Panc1 (cell line): ENCODE measurements around the gene FGD2. TPM values are rescaled to one million over a fixed set of nuclear protein-coding genes. Genes with fewer than 3 reads are reported as not detected.

ENCODE experiments used
- ATAC-seq: fragments of 200-7000 bp; cut with Tn5 transposase; 2 replicates; pipeline ENCODE4 v1.9.1; 2020; ENCODE audit warnings: mild to moderate bottlenecking, moderate library complexity
- BruUV-seq: library from RNA; stranded (reverse); fragments of 400-500 nt; replicated peaks from 2 replicates; lab custom pipeline; 2021; lab: Mats Ljungman, UMichigan
- CTCF ChIA-PET: fragments of 300-600 bp; sonication (Branson Sonifier 250); formaldehyde crosslinking; loops from one replicate; lab custom pipeline; 2022; ENCODE audit warnings: antibody characterized with exemption; lab: Charles Lee
- POLR2A ChIA-PET: fragments of 300-600 bp; sonication (Branson Sonifier 250); formaldehyde crosslinking; loops from one replicate; lab custom pipeline; 2022; ENCODE audit warnings: antibody characterized with exemption; lab: Charles Lee
- DNase-seq: peaks from one replicate; pipeline ENCODE4 v3.0.0-alpha.2; 2010; ENCODE audit warnings: low read depth, low spot score
- H3K27ac ChIP-seq: 2 replicates; pipeline ENCODE4 v1.5.1; 2011; ENCODE audit warnings: mild to moderate bottlenecking, low read length, inconsistent platforms
- H3K27me3 ChIP-seq: fragments of 200-500 bp; sonication (Bioruptor generic); 2 replicates; pipeline ENCODE4 v1.6.0; 2014; ENCODE audit warnings: low read length, inconsistent platforms; ENCODE audit not compliant: control insufficient read depth, insufficient read depth
- H3K36me3 ChIP-seq: fragments of 200-500 bp; sonication (Bioruptor generic); 2 replicates; pipeline ENCODE4 v1.5.1; 2014; ENCODE audit warnings: inconsistent platforms, mild to moderate bottlenecking, low read length, moderate library complexity; ENCODE audit not compliant: control insufficient read depth, insufficient read depth
- H3K4me1 ChIP-seq: 2 replicates; pipeline ENCODE4 v1.5.1; 2011; ENCODE audit warnings: inconsistent platforms, mild to moderate bottlenecking, low read length, moderate library complexity; ENCODE audit not compliant: control insufficient read depth, insufficient read depth
- H3K4me3 ChIP-seq, 2 experiments: 2 replicates each; pipeline ENCODE4 v1.5.1; 2011 to 2012; ENCODE audit warnings: low read depth in 2 of 2, low read length in 2 of 2, mild to moderate bottlenecking in 2 of 2, inconsistent platforms in 1 of 2, moderate library complexity in 1 of 2
- H3K9me3 ChIP-seq: fragments of 200-500 bp; sonication (Bioruptor generic); 2 replicates; pipeline ENCODE4 v1.5.1; 2014; ENCODE audit warnings: low read depth, mild to moderate bottlenecking, inconsistent platforms, low read length, moderate library complexity; ENCODE audit not compliant: control insufficient read depth, insufficient read depth
- CTCF ChIP-seq: fragments of 450-650 bp; IDR thresholded peaks from 2 replicates; pipeline ENCODE4 v1.5.1; 2017; ENCODE audit warnings: mild to moderate bottlenecking
- POLR2AphosphoS5 ChIP-seq: IDR thresholded peaks from 2 replicates; pipeline ENCODE4 v1.6.1; 2012; ENCODE audit warnings: mild to moderate bottlenecking, low read depth, low read length, moderate library complexity
- SIN3A ChIP-seq: IDR thresholded peaks from 2 replicates; pipeline ENCODE4 v1.6.1; 2012; ENCODE audit warnings: low read depth, mild to moderate bottlenecking, low read length, moderate library complexity, borderline replicate concordance; ENCODE audit not compliant: insufficient read depth
- TCF7L2 ChIP-seq: IDR thresholded peaks from 2 replicates; pipeline ENCODE4 v1.6.1; 2011; ENCODE audit warnings: mild to moderate bottlenecking, low read depth, low read length, inconsistent platforms
- in situ Hi-C: cut with HindIII; loops from 2 replicates; pipeline ENCODE4 v1.10.0; 2016; ENCODE audit warnings: low sequenced_read_pairs, low pct_unique_long_range_greater_than_20kb
- intact Hi-C: fragments of 100-400 bp; cut with micrococcal nuclease; formaldehyde crosslinking; loops from one replicate; pipeline ENCODE4 v1.10.0; 2022; ENCODE audit not compliant: unreplicated experiment
- total RNA-seq: library from RNA; stranded (reverse); gene quantifications from one replicate; pipeline ENCODE4 v1.2.1, GENCODE V29; 2021; ENCODE audit not compliant: unreplicated experiment
- TF ChIP-seq, protein P1 (sequence below), 2 experiments: IDR thresholded peaks; 2 replicates each; pipeline ENCODE4 v1.6.1; 2011 to 2012; ENCODE audit warnings: low read depth in 2 of 2, control low read depth in 1 of 2, low read length in 1 of 2, mild to moderate bottlenecking in 1 of 2, moderate library complexity in 1 of 2; ENCODE audit not compliant: insufficient read depth in 1 of 2

FGD2 gene
- total RNA-seq, 1 experiment from 2014 or later = 0.10 TPM

DNA sequence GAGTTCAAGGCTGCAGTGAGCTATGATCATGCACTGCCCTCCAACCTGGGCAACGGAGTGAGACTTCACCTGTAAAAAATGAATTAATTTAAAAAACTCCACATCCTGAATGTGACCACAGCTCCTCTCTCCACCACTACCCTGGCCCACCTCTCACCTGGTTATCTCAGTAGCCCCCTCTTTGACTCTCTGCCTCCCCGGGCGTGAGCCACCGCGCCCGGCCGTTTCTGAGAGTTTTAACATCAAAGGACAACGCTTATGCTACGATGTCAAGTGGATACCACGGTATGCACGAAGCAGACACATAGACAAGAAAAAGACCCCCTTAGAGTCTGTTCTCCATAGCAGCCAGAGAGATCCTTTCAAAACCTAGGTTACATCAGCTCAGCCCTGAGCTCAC, 48.7 kb downstream of the FGD2 start:
- ChIA-PET POLR2A (interaction anchor here (0.6 kb wide), 1 partner anchor 294 kb away, joined by 9 read pairs; no protein-coding TSS in a partner anchor), CTCF (interaction anchor here (0.6 kb wide), 1 partner anchor 35 kb away, joined by 3 read pairs; no protein-coding TSS in a partner anchor)
- Histone ChIP-seq H3K4me1 (peaks cover 31% of the 10 kb centered on the region), H3K27me3 (no peaks in the 10 kb centered on the region), H3K27ac (no peak overlapping the region), H3K9me3 (no peaks in the 10 kb centered on the region), H3K36me3 (no peaks in the 10 kb centered on the region), H3K4me3 (no peak overlapping the region)
- intact Hi-C loops = no loop called here
- no TSS peak for BruUV-seq
- in situ Hi-C loops = no loop called here
- 0 out of 2 replicates have a peak, but pooled peaks have one; percentile 18 for TF ChIP-seq TCF7L2
- TF ChIP-seq, protein P1, sequence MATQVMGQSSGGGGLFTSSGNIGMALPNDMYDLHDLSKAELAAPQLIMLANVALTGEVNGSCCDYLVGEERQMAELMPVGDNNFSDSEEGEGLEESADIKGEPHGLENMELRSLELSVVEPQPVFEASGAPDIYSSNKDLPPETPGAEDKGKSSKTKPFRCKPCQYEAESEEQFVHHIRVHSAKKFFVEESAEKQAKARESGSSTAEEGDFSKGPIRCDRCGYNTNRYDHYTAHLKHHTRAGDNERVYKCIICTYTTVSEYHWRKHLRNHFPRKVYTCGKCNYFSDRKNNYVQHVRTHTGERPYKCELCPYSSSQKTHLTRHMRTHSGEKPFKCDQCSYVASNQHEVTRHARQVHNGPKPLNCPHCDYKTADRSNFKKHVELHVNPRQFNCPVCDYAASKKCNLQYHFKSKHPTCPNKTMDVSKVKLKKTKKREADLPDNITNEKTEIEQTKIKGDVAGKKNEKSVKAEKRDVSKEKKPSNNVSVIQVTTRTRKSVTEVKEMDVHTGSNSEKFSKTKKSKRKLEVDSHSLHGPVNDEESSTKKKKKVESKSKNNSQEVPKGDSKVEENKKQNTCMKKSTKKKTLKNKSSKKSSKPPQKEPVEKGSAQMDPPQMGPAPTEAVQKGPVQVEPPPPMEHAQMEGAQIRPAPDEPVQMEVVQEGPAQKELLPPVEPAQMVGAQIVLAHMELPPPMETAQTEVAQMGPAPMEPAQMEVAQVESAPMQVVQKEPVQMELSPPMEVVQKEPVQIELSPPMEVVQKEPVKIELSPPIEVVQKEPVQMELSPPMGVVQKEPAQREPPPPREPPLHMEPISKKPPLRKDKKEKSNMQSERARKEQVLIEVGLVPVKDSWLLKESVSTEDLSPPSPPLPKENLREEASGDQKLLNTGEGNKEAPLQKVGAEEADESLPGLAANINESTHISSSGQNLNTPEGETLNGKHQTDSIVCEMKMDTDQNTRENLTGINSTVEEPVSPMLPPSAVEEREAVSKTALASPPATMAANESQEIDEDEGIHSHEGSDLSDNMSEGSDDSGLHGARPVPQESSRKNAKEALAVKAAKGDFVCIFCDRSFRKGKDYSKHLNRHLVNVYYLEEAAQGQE (IDR thresholded peaks at IDR 0.05; ENCODE audit: insufficient read depth in 1 of 2, low read depth in 2 of 2, low read length in 1 of 2) = no peak
- no peak for DNase-seq
- no peak for ATAC-seq

DNA sequence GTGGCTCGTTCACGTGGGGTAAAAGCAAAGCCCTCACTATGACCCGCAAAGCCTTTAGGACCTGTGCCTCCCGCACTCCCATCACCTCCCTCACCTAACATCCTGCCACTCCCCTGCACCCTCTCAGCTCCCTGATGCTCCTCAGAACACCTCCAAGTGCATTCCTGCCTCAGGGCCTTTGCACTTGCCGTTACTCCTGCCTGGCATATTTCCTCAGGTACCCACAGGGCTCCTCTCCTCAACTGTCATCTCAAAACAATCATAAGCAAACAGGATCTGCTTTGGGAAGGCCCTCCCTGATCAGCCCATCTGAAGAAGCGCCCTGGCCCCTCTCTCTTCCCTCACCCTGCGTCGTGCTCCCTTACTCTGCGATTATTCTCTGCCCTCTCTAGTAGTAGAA, 49.1 kb downstream of the FGD2 start:
- Histone ChIP-seq H3K27ac (no peak overlapping the region), H3K27me3 (no peaks in the 10 kb centered on the region), H3K36me3 (no peaks in the 10 kb centered on the region), H3K4me3 (no peak overlapping the region), H3K9me3 (no peaks in the 10 kb centered on the region), H3K4me1 (peaks cover 35% of the 10 kb centered on the region)
- BruUV-seq = no TSS peak
- in situ Hi-C loops = no loop called here
- CTCF ChIA-PET = no interaction called here
- intact Hi-C loops = no loop called here
- TF ChIP-seq, protein P1 (IDR thresholded peaks at IDR 0.05; ENCODE audit: insufficient read depth in 1 of 2, low read depth in 2 of 2, low read length in 1 of 2) = no peak
- TF ChIP-seq SIN3A (no peak), POLR2AphosphoS5 (no peak), CTCF (no peak), TCF7L2 (no peak)
- ATAC-seq (no peak), DNase-seq (no peak)
- POLR2A ChIA-PET = no interaction called here
